Measurements from ENCODE around the gene CENPF.

DNA sequence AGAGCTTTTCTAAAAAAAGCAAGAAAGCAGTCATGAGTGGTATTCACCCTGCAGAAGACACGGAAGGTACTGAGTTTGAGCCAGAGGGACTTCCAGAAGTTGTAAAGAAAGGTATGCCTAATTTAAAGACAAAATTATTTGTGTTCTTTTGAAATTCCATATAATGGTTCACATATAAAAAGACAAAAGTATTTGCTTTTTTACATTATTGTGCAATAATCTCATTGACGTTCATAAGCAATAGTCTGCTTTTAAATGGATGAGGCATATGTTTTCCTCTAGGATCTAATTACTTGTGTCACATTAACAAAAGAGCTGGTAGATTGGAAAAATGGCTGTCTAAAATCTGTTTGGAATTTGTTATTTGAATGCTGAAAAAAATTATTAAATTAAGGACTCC, 54.3 kb downstream of the CENPF start:
- TF ChIP-seq, protein P1, sequence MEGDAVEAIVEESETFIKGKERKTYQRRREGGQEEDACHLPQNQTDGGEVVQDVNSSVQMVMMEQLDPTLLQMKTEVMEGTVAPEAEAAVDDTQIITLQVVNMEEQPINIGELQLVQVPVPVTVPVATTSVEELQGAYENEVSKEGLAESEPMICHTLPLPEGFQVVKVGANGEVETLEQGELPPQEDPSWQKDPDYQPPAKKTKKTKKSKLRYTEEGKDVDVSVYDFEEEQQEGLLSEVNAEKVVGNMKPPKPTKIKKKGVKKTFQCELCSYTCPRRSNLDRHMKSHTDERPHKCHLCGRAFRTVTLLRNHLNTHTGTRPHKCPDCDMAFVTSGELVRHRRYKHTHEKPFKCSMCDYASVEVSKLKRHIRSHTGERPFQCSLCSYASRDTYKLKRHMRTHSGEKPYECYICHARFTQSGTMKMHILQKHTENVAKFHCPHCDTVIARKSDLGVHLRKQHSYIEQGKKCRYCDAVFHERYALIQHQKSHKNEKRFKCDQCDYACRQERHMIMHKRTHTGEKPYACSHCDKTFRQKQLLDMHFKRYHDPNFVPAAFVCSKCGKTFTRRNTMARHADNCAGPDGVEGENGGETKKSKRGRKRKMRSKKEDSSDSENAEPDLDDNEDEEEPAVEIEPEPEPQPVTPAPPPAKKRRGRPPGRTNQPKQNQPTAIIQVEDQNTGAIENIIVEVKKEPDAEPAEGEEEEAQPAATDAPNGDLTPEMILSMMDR (IDR thresholded peaks at IDR 0.05), result no peak
- no peak for TF ChIP-seq POLR2A (IDR thresholded peaks at IDR 0.05)
